NCI-H345 treated with DMSO at 0.1 percent for 48 hours (cell line): ENCODE data around the gene EPB41.
A peak's percentile ranks its signal among the peaks of the same experiment; 100 is the strongest.

Experiments
- DNase-seq: peaks from one replicate; lab custom pipeline; 2025; ENCODE audit not compliant: unreplicated experiment; lab: John Stamatoyannopoulos, UW

Gene EPB41

GRCh38 chr1:28973596-28974421 is 59.4 kb downstream of the EPB41 start:
- DNase-seq: no peak

DNA sequence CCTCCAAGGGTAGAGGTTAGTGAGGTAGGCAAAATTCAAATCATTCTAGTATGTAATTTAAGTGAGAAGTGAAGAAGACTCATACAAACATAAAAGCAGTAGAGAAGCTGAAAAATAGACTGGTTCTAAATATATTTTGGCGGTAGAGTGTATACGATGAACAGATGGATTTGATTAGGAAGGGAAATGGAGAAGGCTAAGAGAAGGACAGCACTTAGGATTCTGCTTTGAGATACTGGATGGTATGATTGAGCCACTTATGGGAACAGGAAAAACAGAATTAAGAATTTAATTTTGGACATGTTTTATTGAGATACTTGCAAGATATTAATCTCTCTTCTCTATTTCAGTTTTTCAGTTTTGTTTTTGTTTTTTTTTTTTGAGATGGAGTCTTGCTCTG is 60.1 kb downstream of the EPB41 start:
- no peak for DNase-seq

- DNase-seq: no peak
Measured at GRCh38 chr1:28976248-28976647, 61.9 kb downstream of the EPB41 start.

DNA sequence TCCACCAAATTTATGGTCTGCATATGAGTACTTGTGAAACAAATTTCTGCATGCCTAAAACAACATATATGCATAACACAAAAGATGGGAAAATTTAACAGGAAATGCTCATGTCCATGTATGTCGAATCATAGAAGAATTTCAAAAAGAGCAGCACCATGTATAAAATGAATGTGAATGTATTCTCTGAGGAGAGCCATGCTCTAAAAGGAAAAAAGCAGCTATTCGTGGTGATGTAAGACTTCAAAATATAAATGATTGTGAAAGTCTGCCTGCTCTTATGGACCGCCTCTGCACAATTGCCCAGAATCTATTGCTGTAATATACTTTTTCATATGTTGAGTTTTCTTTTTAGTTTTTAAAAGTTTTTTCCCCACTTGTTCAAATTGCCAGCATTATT is 66.8 kb downstream of the EPB41 start:
- DNase-seq: no peak

GRCh38 chr1:28982198-28982597 is 67.8 kb downstream of the EPB41 start:
- DNase-seq: no peak

GRCh38 chr1:28983091-28983490 is 68.7 kb downstream of the EPB41 start:
- DNase-seq: no peak

DNA sequence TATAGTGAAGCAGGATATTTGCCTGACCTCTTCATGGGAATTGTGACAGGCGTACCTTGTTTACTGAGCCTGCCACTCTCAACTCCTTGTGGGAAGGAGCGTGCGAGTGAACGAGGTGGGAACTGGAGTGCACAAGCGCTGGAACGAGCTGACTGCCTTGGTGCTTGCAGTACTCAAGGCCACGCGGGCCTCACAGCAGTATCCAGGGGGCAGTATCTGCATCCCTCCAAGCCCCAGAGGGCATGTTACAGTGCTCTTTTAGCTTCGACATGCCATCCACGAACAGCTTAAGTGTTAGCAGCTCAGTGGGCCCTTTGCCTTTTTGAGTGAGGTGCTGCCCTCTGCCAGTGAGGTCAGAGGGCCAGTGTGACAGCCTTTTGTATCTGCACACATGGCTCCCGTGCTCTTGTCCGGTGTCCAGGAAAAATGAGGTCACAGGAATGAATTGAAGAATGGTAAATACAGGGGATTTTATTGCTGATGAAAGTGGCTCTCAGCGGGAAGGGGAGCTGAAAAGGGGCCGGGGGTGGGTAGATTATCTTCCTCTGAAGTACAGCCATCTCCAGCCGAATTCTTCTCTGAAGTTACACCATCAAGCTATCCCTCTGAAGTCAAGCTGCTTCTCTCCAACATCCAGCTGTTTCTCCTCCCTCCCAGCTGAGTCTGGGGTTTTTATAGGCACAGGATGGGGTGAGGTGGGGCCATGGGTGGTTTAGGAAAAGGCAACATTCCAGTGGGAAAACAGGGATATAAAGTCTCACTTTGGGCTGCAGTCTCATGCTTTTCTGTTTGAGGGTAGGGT is 69.3 kb downstream of the EPB41 start:
- DNase-seq: no peak

DNA sequence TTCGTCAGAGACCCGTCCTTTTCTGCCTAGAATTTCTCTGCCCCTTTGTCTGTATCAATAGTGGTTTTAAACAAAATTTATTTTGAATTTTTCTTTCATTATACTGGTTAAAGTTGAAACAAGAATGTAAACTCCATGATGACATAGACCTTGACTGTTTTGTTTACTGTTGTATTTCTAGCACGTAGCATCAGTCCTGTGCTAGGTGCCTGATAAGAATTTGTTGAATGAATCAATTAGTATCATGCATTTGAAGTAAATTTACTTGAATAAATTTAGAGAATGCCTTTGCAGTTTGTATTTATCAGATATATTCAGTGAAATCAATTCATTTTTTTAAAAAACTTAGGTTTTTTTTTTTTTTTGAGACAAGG is 69.9 kb downstream of the EPB41 start:
- DNase-seq: no peak

DNA sequence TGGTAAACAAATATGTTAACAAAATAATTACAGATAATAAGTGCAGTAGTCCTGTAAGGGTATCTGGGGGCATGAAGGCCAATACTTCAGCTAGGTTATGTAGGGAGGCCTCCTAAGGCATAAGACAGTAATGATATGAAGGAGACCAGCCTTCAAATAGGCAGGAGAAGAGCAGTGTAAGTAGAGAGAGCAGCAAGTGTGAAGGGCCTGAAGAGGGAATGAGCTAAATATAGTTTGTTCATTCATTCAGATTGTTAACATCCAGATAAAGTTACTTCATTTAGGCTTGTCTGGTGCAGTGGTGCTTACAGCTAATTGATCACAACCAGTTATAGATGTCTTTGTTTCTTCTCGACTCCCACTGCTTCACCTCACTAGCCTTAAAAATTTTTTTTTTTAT is 71.1 kb downstream of the EPB41 start:
- DNase-seq: no peak

DNA sequence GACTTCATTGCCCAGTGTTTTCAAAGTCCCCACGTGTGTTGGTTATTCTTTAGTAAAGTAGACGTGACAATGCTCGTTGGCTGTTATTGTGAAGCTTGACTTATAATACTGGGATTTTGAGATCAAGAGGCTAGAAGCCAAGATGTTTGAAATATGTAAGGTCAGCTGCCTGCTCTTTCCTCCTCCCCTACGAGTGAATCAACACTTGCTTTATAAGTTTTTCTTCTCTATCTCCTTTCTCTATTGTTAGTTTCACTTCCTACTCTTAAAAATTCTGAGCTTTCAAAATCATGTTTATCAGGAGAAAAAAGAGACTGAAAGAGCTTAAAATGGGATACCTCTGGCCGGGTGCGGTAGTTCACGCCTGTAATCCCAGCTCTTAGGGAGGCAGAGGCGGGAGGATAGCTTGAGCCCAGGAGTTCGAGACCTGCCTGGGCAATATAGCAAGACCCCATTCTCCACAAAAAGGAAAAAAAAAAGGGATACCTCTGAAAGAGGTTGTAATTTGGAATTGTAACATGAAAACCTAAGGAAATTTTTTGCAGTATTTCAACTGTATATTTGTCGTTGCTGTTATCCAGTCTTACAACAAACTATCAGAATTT is 72.0 kb downstream of the EPB41 start:
- no peak for DNase-seq

DNA sequence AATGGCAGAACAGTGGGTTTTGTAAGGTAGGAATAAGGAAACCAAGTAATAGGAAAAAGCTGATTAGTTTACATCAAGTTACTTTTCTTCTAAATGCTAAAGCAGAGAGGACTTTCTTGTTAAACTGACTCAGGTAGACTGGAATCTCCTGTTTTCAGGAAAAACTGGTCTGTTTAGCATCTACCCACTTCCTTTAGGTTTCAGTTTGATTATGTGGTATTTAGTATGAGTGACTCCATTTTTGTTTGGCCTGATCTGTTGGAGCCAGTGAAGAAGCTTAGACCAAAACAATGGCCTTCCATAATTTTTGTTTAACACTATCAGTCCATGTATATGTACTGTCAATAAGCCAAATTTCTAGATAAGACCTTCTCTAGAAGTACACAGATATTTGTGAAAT is 88.4 kb downstream of the EPB41 start:
- DNase-seq: no peak

GRCh38 chr1:29004288-29004687 is 89.9 kb downstream of the EPB41 start:
- no peak for DNase-seq

DNA sequence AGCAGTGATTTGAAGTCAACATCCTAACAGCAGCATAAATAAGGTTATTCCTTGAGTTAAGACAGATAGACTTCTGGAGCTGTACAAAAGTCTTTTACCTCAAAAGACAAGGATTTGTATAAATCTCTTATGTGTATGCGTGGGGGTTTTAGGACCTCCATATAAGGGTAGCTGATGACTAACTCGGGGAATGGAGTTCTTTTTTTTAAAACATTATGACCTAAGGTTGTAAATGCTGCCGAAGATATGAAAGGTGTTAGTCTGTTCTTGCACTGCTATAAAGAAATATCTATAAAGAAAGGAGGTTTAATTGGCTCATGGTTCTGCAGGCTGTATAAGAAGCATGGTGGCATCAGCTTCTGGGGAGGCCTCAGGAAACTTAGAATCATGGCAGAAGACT is 90.4 kb downstream of the EPB41 start:
- no peak for DNase-seq

DNA sequence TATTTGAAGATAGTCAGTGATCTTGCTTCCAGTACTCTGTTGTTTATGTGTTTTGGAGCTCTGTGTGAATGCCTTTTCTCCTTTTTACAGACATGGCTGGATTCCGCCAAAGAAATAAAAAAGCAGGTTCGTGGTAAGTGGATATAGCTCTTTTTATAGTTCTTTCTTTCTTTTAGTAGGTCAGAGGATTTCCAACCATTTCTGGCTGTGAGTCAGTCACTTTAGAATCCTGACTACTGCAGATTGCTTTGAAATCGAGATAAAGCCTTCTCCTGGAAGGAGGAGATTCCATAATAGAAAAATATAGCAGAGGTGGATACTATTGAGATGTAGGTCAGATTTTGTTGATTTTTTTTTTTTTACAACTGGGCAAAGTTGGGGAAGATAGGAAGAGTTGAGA is 97.4 kb downstream of the EPB41 start:
- no peak for DNase-seq

DNA sequence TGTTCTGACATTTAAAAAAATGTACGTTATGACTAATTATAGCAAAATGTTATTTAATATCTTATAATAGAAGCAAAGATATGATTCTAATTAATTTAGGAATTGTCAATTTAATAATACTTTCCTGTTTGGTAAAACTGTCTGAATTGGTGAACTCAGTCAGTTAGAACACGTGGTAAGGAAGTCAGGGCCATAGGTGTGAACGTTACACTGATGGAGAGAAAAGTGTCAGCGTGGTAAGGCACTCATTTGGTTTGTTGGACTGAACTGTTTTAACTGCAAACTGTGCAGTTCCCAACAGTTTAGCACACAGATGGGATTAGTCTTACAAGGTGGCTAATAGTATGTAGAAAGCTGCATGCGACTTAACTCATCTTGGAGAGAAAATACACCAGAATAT is 102.9 kb downstream of the EPB41 start:
- DNase-seq: no peak

GRCh38 chr1:29017975-29018712 is 103.8 kb downstream of the EPB41 start:
- no peak for DNase-seq

GRCh38 chr1:29022620-29023019 is 108.3 kb downstream of the EPB41 start:
- DNase-seq: no peak

- DNase-seq: no peak
Measured at GRCh38 chr1:29029667-29030066, 115.3 kb downstream of the EPB41 start.

GRCh38 chr1:29032841-29033240 is 118.5 kb downstream of the EPB41 start:
- no peak for DNase-seq

DNA sequence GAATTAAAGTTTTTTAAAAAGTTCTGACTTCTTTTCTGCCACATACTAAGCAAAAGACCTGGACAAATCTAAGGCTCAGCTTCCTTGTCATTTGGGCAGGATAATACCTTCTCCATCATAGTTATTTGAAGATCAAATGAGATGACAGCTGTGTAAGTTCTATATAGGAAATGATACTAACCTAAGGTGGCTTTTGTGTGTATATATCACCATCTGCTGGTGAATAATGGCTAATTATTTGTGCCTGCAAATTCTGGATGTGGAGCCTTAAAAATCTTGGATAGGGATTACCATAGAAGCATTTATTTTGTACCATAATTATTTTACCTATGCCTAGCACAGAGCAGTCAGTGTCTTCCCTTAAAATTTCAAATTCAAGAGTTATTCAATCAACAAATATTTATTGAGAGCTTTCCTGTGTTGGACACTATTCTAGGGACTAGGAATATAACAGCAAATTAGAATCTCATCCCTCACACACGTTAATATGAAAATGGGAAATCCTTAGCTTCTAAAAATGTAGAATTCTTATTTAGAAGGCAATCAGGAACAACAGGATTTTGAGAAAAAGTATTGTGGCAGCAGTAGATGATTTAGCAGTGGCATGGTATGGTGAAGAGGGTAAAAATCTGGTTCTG is 119.6 kb downstream of the EPB41 start:
- peak; percentile 21 for DNase-seq
